ENCODE data around the gene TTC28.

DNA sequence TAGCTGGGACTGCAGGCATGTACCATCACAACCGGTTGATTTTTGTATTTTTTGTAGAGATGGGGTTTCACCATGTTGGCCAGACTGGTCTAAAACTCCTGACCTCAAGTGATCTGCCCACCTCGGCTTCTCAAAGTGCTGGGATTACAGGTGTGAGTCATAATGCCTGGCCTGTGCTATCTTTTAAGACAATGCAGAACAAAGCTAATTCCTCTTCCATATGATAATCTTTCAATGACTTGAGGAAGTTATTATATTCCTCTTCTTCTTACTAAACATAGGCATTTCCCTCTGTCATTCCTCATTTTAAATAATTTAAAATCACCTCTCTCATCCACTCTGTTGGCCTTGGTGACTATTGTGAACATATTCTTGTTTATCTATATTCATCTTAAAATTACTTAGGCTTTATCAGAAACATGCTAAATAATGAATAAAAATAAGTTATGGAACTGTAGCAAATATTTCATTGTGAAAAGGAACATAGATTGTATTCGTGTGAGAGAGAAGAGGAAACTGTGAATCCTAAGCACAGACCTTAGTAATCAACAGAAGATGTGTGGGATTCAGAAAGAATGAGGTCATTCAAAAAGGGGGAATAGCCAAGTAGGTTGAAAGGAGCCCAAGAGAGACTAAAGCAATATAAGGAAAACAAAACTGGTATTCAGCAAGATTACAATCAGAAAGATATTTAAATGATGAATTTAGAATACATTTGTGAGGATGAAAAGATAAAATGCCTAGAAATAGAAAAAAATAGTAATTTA lies 269.4 kb downstream of the TTC28 start:
- TF ChIP-seq POLR2A (IDR thresholded peaks at IDR 0.05; ENCODE audit: extremely low read depth, insufficient read length) (no peak), MAX (IDR thresholded peaks at IDR 0.05; ENCODE audit: low read depth, low read length) (no peak)

Measured in NB4 (cell line).